GM21515 (cell line): ENCODE data around the gene NOM1.
"Not testable (repeated sequence)": the region's sequence is repeated elsewhere in the genome, so short reads cannot be mapped to it uniquely, and the experiment has no call there.

Experiments
- ATAC-seq: cut with Tn5 transposase; IDR thresholded peaks from one replicate; pipeline ENCODE4 v1.9.1; 2021; ENCODE audit not compliant: unreplicated experiment

Gene NOM1

DNA sequence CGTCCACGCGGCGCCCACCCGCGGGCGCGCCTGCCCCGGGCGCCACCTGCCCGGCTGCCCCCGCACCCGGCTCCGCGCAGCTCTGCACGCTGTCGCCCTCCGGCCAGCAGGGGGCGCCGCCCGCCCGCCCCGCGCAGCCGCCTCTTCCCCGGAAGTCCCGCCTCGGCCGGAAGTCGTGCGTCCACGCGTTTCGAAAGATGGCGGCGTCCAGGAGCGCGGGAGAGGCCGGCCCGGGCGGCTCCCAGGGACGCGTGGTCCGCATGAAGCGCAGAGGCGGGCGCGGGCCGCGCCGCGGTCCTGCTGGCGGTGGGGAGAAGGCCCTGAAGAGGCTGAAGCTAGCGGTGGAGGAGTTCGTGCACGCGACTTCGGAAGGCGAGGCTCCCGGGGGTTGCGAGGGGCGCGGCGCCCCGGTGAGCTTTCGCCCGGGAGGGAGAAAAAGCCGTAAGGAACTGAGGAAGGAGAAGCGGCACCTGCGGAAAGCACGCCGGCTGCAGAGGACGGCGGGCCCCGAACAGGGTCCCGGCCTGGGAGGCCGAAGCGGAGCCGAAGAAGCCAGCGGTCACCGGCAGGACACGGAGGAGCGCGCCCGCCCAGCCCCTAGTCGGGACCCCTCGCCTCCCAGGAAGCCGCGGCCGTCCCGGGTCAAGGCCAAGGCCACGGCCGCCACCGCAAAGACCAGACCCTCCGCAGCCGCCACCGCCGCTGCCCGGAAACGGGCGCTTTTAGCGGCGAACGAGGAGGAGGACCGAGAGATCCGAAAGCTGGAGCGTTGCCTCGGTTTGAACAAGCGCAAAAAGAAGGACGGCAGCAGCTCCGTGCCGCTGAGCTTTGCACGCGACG lies at the start of gene NOM1:
TSS of gene NOM1 (plus strand) at position 172 of the 840 bp plus-strand sequence. CDS start at position 198, 26 bp downstream.
- peak; percentile 91 for ATAC-seq

DNA sequence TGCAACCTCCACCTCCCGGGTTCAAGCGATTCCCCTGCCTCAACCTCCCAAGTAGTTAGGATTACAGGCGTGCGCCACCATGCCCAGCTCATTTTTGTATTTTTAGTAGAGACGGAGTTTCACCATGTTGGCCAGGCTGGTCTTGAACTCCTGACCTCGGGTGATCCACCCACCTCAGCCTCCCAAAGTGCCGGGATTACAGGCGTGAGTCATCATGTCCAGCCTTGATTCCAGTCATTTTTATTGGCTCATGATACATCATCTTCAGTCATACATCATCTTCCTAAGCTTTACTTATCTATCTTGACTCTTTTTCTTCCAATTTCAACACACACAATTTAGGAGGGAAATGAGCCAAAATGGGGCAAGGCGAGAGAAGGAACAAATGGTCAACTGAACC lies 49.4 kb upstream of the NOM1 start:
- not testable (repeated sequence) for ATAC-seq

DNA sequence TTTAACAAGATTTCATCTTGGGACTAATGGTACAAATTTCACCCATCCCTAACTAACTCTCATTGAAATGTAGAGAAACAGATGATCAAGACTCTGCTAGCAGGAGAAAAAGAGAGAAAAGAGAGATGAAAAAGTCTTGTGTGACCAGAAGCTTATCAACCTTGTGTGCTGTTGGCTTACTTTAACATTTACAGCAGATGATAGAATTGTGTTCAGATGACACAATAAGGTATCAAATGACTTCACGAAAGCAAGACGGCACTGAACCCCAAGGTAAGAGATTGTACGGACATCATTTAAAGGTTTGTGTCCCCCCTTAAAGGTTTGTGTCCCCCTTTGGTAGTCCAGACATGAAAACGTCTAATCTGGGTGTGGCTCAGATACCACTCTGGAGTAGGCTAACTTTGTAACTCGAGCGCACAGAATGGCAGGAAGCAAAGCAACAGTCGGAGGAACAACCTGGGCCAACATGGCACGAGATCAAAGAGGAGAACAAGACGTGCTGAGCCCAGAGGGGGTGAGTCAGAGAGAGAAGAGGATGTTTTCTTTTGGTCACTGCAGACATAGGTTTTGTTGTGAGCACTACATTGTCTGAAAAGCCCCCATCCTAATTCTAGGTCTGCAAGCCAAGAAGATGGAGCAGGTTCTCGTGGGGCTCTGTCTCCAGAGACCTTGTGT lies 46.1 kb upstream of the NOM1 start:
- ATAC-seq: no peak

GRCh38 chr7:156906200-156906649 lies 43.3 kb upstream of the NOM1 start:
- ATAC-seq: no peak

DNA sequence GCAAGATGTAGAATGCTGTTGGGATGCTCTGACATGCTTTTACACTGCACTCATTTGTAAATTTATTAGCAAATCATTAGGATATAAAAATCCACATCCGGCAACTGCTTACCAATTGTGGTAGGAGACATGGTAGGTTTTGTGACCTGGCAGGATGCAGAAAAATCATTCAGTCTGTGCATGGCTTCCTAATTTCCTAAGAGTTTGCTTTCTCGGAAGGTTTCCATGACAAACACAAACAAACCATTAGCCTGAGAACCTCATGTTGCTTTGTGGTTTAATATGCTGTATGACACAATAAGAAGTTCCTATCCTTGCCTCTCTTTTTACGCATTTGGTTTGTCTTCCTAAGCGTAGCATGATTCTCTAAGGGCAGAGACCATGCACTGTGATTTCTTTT lies 41.9 kb upstream of the NOM1 start:
- no peak for ATAC-seq

GRCh38 chr7:156909574-156910252 lies 39.8 kb upstream of the NOM1 start:
- not testable (repeated sequence) for ATAC-seq

- no peak for ATAC-seq
These were observed 30.9 kb upstream of the NOM1 start for GRCh38 chr7:156918635-156919034.

- no peak for ATAC-seq
These were observed 30.3 kb upstream of the NOM1 start for GRCh38 chr7:156919132-156919713.

- ATAC-seq: no peak
These were observed 29.4 kb upstream of the NOM1 start for GRCh38 chr7:156920076-156920475.

GRCh38 chr7:156920487-156921373 lies 28.8 kb upstream of the NOM1 start:
- not testable (repeated sequence) for ATAC-seq

DNA sequence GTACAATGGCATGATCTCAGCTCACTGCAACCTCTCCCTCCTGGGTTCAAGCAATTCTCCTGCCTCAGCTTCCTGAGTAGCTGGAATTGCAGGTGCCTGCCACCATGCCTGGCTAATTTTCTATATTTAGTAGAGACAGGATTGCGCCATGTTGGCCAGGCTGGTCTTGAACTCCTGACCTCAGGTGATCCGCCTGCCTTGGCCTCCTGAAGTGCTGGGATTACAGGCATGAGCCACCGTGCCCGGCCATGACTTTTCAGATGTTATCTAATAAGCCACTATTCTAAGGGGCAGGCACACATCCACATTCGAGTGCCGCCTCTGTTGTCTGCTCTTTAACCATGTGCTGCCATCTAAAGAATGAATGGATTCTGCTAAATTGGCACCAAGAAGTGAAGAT lies 27.2 kb upstream of the NOM1 start:
- ATAC-seq: not testable (repeated sequence)

- ATAC-seq: not testable (repeated sequence)
These were observed 23.7 kb upstream of the NOM1 start for GRCh38 chr7:156925821-156926220.

- ATAC-seq: no peak
These were observed 21.7 kb upstream of the NOM1 start for GRCh38 chr7:156927571-156928405.

- no peak for ATAC-seq
These were observed 21.1 kb upstream of the NOM1 start for GRCh38 chr7:156928406-156928747.

GRCh38 chr7:156929789-156930539 lies 19.5 kb upstream of the NOM1 start:
- no peak for ATAC-seq

DNA sequence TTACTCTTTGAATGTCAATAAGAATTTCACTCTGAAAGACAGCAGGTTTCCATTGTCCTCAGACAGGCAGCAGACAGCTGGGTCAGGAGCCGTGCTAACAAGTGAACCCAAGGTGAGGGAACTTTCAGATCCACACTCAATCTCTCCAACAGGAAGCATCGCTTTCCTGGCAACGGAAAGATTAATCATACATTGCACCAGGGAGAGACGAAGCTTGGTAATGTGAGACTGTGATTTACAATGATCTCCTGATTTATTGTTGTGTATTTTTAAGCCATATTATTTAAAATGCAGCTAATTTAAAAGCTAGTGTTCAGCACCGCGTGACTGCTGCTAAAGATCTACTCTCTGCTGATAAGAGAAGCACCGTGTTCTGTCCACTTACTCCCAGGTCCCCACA lies 17.5 kb upstream of the NOM1 start:
- ATAC-seq: no peak

DNA sequence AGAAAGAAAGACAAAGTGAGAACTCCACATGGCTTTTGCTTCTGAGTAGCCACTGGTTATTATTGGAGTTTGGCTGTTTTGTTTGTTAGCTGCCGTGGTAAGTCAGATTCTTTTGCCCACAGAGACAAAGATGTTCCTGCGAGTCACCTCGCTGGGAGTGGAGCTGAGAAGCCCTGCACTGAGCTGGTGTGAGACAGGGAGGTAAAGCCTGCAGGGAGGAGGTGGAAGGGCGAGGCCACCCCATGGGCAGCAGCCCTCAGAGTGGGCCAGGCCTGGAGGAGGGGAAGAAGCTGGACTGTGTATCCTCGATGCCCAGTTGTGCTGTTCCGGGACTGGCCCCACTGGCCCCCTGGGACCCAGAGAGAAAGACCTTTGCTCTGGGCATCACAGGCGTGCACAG lies 14.3 kb upstream of the NOM1 start:
- ATAC-seq: no peak

DNA sequence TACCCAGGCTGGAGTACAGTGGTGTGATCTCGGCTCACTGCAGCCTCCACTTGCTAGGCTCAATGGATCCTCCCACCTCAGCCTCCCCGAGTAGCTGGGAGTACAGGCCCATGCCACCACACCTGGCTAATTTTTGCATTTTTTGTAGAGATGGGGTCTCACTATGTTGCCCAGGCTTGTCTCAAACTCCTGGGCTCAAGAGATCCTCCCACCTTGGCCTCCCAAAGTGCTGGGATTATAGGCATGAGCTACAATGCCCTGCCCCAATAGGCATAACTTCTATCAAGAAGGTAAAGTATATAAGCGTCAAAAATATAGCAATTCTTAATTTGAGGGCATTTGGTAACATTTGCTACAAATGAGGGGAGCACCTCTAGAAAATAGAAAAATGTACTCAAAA lies 12.7 kb upstream of the NOM1 start:
- not testable (repeated sequence) for ATAC-seq
